HG02973 (cell line): Measurements from ENCODE around the gene TBX1.
"Not testable (repeated sequence)": the region's sequence is repeated elsewhere in the genome, so short reads cannot be mapped to it uniquely, and the experiment has no call there.

Experiments used
- ATAC-seq: cut with Tn5 transposase; IDR thresholded peaks from one replicate; pipeline ENCODE4 v1.9.1; 2021; ENCODE audit warnings: moderate library complexity; ENCODE audit not compliant: unreplicated experiment

The TBX1 gene

DNA sequence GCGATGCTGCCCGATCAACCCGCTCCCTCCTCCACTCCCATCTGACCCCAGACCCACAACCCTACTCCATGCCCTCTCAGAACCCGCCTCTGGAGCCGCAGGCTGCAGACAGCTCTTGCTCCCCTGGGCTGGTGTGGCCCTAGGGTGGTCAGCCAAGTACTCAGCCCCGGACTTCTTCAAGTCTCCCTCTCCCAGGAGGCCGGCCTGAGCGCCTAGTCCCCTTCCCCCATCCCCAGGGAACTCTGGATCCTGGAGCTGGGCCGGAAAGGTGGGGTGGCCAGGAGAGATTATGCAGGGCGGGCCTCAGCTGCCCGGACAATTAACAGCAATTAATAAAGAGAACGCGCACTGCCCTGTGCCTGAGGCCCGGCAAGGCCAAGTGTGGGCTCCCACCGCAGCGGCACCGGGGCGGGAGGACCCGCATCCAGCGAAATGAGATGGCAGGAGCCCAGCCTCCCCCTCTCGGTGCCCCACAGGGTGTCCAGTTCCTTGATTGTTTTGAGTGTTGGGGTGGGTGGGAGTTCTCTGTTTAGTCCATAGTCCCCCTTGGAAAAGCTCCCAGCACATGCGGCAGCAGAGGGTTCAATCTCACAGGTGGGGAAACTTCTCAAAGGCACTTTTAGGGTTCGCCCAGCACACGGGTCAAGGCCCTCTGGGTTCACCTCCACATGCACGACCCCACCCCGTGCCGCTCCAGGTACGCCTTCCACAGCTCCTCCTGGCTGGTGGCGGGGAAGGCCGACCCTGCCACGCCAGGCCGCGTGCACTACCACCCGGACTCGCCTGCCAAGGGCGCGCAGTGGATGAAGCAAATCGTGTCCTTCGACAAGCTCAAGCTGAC, 3.1 kb downstream of the TBX1 start:
- no peak for ATAC-seq

DNA sequence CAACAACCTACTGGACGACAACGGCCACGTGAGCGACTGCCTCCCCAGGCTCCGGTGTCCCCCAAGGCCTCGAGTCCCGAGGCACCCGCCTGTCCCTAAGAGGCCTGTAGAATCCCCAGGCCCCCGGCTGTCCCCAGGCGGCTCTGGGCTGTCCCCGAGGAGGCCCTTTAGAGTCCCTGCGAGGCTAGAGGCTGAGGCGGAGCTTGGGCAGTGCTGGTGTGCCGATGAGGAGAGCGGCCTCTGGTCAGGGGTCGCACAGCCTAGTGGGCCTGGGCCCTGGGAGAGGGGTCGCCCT, 3.7 kb downstream of the TBX1 start:
- ATAC-seq, result no peak

DNA sequence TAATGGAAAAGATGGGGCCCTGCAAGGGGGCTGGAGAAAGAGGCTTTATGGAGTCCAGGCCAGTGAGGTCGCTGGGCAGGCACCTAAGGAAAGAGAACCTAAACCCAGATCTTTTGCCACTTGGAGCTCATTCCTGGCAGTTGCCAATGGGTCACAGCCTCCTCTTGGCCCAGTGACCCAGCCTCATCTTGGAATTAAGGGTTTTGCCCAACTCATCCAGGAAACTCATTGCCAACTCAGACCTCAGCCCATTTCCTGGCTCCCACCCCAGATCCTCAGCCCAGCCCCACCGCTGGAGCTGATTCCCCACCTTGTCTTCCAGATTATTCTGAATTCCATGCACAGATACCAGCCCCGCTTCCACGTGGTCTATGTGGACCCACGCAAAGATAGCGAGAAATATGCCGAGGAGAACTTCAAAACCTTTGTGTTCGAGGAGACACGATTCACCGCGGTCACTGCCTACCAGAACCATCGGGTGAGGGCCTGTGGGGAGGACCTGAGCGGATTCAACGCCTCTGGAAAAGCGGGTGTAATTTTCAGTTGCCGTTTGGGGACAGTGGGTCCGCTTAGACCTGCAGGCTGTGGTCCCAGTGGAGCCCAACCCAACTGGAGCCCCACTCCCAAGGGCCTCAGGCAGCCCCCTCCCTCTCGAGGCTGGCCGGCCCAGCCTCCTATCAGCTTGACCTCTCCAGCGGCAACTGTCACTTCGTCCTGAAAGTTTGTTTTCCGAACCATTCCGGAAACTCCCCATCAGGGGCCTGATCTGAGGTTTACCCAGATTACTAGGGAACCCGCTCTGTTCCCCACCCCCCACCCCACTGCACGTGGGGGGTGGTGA, 4.3 kb downstream of the TBX1 start:
- no peak for ATAC-seq

DNA sequence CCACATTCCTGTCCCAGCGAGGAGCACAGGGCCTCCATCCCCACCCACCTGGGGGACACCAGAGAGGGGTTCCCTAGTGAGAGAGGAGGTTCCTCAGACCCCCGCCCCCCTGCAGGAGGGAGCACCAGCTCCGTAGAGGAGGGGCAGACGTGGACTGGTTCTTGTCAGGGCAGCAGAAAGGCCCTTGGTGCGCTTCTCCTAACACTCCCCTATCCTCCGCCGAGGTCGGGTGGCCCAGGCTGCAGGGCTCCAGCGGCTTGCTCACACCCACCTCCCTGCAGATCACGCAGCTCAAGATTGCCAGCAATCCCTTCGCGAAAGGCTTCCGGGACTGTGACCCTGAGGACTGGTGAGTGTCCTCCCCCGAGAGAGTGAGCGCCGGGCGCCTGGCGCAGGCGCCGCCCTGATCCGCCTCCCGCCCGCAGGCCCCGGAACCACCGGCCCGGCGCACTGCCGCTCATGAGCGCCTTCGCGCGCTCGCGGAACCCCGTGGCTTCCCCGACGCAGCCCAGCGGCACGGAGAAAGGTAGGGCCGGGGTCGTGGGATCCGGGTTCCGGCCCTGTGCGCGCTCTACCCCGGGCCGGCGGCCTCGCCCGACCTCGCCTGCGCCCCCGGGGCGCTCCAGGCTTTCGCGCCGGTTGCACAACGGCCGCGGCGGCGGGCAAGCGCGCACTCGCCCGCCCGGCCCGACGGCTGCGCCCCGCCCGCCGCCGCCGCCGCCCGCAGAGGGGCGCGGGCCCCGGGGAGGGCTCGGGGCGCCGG, 5.1 kb downstream of the TBX1 start:
- ATAC-seq, result no peak

DNA sequence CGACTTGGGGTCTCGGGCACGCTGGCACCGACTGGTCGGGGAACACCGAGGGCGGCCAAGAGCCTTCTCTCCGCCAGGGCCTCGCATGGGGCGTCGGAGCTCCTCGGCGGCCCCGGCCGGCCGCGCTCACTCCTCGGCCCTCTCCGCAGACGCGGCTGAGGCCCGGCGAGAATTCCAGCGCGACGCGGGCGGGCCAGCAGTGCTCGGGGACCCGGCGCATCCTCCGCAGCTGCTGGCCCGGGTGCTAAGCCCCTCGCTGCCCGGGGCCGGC, 5.6 kb downstream of the TBX1 start:
- ATAC-seq, result no peak

DNA sequence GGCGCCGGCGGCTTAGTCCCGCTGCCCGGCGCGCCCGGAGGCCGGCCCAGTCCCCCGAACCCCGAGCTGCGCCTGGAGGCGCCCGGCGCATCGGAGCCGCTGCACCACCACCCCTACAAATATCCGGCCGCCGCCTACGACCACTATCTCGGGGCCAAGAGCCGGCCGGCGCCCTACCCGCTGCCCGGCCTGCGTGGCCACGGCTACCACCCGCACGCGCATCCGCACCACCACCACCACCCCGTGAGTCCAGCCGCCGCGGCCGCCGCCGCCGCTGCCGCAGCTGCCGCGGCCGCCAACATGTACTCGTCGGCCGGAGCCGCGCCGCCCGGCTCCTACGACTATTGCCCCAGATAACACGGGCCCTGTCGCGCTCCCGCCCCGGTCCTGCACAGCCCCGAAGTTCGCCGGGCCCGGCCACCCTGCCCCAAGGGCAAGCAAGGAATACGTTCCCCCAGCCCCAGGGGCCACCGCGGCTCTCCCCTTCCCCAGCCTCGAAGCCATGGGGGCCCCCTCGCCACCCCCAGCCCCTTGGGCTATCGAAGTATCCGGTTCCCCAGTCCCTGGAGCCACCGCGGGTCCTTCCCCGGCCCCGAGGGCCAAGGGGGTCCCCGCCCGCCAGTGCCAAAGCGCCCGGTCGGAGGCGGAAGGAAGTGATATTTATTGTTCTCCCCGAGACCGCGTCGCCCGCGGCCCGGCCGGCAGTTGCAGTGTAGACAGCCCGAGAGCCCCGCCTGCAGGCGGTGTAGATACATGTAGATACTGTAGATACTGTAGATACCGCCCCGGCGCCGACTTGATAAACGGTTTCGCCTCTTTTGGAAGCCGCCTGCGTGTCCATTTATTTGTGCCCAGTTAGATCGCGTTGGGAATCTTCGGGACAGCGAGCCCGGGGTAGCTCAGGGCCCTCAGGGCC, 6.2 kb downstream of the TBX1 start:
- ATAC-seq, result no peak

DNA sequence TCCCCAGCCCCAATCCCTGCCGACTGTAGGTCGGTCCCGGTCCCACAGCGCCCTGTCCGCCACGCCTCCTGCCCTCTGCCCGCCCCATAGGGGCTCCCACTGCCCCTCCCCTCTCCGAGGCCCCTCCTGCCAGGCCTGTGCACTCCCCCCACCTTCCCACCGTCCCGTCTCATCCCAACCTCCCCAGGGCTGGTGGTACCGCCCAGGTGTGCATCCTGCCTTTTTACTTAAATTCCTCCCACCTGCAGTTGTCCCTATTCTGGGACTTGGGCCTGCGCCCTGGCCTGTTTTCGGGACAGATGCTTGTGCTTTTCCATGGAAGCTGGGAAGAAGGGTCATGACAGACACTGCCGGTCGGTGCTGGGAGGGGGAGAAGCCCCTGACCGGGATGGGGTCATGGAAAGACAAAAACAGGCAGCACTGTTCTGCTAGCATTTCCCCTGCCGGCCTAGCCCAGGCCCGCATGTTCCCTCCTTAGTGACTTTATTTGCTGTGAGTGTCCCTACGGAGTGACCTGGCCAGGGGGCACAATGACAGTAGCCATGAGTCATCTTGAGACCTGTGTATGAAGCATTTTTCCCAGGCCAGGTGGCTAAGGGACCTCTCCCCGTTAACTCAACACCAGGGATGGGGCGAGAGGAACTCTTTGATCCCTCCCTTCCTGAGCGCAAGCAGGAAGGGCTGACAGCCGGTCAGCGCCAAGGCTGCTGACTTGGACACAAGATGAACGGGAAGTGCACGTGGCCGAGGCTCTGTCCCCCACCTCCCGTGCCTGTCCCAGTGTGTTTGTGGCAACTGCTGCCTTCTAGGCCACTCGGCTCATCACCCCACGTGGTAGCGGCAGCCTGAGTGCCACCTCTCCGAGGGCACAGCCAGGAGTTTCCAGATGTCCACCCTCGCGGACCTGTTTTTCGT, 7.1 kb downstream of the TBX1 start:
- ATAC-seq, result no peak

DNA sequence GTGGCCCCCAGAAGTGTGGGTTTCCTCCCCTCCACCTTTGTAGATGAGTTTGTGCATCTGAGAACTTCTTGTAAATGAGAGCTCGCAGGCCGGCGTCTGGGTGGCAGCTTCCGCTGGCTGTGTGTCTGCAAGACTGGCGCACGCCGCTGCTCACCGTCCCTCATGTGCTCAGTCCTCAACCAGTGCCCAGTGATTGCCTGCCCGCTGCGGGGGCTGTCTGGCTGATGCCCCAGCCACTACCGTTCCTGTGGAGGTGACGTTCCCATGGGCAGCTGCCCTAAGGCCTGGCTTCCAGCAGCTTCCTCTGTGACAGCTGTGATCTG, 8.8 kb downstream of the TBX1 start:
- ATAC-seq, result no peak

DNA sequence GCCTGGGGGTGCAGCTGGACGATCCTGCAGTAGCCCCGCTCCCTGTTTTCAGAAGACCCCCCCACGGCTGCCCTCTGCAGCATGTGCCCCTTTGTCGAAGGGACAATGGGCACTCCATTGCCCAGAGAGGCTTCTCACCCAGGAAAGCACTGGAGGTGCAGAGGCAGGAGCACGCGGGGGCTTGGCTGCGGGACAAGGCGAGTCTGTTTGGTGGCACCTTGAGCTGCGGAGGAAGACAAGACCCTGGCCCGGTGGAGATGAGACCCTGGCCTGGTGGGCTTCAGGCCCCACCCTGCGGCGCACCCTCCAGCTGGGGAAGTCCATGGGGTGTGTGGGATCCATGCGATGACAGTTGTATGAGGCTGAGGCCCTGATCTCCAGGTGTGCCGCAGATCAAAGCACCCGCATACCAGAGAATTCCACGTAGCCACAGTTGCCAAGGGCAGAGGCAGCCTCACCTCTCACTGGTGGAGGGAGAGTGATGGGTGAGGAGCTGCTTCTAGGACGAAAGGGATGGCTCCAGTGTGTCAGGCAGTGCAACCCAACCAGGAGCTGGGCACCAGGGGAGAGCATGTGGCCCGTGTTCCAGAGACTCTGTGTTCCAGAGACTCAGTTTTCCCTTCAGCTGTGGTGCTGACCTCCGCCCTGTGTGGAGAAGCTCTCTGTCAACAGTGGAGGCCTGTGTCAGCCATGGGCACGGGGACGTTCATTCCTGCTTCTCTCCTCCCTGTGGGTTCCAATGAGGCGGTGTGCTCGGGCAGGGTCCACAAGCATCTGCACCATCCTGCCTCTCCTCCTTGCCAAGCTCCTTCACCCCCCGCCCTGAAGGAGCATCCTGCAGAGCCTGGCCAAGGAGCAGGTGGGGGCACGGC, 10.0 kb downstream of the TBX1 start:
- ATAC-seq, result no peak

DNA sequence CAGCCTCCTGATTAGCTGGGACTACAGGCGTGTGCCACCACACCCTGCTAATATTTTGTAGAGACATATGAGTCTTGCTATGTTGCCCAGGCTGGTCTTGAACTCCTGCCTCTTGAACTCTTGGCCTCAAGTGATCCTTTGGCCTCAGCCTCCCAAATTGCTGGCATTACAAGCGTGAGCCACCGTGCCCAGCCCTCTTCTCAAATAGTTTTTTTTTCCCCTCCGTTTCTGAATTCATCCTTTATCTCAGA, 11.8 kb downstream of the TBX1 start:
- no peak for ATAC-seq

DNA sequence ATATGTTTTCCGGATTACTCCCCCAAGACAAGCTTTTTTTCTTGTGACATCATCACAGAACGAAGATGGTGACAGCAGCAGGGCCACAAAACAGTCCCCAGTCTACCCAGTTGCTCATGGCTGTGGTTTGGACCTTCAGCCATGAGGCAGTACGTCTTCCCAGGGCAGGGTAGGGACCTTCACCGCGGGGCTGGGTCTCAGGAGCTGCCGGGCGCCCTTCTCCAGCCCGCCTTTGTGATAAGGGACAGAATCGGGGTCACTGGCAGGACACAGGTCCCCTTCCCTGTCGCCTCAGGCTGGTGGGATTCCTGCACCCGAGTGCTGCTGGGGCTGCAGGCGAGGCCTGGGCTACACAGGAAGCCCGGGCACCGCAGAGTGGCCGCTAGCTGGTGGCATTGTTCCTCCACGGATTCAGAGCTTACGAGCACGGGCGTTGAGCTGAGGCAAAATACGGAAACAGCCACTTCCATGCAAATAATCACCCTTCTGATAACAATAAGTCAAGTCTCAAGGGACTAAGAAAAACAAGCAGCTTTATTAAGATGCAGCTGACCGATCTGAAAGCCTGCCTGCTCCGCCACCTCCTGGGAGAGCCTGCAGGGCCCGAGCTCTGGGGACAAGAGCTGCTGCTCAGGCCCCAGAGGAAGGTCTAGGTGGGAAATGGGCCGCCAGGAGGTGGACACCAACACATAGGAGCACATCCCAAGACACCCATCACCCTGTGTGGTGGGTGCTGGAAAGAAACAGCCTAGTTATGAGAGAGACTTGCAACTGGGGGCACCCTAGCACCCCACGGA, 12.3 kb downstream of the TBX1 start:
- ATAC-seq, result peak; percentile 57

DNA sequence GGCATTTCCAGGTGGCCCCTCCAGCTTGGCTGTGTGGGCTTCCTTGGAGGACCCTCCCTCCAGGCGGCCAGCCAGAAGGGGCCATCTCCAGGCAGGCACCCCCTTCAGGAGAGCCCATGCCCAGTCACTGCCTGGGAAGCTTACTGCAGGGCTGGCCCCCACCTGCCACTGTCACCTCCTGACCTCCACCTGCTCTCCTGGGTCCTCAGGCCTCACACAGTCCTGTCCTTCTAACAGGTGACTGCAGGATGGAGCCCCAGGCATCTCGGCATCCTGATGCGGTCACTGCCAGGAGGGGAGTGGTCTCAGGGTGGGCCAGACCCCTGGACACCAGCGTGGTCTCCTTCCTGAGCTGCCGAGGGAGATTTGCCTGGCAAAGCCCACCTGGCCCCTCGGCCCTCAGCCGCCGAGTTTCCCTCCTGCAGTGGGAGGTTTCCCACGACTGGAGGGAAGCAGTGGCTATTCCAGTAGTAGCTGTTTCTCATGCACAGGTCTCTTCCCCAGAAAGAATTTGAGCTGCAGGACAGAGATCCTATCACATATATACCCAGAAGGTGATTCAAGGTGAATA, 13.0 kb downstream of the TBX1 start:
- ATAC-seq, result no peak

DNA sequence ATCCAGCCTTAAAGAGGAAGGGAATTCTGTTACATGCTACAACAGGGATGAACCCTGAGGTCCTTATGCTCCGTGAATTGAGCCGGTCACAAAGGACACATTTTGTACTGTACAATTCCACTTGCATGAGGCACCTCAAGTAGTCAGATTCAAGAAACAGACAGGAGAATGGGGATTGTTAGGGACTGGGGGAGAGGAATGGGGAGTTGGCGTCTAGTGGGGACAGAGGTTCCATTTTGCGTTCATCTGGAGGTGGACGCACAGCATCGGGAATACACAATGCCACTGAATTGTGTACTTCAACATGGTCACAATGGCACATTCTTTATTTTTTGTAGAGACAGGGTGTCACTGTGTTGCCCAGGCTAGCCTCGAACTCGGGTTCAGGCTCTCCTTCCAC, 14.1 kb downstream of the TBX1 start:
- ATAC-seq, result no peak

DNA sequence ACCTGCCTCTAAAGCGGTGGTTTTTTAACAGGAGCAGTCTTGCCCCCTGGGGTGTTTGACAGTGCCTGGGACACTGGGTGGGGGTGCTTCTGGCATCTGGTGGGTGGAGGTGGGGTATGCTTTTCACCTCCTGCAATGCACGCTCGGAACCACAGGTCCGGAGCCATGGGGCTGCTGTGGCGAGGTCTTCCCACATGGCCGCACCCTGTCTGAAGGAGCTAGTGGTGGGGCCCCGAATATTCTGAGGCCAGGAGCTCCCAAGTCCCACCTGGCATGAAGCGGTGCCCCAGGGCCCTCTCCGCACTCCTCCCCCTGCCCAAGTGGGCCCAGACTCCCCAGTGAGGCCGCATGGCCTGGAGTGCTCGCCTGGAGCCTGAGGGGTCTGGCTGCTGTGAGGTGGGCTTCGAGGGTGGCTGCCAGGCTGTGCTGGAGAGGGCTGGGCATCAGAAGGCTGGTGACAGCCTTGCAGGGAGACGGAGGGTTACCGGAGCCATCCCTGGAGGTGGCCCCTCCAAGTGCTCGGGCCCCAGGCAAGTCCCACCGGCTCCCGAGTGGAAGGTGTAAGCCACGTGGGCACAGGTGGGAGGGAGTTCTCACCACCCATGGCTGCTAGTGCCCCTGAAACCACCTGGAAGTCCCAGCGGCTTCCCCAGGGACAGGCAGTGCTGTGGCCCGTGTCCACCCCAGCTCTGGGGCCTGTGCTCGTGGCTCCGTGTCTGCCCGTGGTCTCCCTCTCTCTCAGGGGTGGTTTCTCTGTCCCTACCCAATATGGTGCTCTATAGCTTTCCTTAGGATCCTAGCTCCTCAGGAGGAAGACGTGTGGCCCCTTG, 15.1 kb downstream of the TBX1 start:
- no peak for ATAC-seq

DNA sequence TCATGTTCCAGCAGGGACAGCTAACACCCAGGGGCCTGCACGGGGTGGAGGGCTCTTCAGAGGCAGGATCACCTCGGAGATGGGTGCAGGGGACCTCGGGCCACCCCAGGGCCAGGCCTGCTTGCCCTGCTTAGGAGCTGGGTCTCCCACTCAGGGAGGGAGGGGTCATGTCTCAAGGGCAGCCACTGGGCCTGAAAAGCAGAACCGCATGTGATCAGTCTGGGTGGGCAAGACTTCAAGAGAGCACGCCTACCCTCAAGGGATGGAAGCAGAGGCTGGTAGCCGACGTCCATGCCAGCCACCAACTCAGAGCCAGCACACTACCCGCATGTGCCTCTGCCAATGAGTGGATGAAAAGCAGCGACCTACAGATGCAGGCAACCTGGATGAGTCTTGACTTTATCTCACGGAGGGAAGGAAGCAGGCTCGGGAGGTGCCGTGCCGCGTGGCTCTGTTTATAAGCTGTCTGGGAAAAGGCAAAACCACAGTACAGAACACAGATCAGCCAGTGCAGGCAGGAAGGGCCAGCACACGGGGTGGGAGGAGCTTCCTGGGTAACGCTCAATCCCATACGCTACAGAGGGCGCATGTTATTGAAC, 16.0 kb downstream of the TBX1 start:
- ATAC-seq, result no peak

DNA sequence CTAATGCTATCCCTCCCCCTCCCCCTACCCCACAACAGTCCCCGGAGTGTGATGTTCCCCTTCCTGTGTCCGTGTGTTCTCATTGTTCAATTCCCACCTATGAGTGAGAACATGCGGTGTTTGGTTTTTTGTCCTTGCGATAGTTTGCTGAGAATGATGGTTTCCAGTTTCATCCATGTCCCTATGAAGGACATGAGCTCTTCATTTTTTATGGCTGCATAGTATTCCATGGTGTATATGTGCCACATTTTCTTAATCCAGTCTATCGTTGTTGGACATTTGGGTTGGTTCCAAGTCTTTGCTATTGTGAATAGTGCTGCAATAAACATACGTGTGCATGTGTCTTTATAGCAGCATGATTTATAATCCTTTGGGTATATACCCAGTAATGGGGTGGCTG, 16.6 kb downstream of the TBX1 start:
- ATAC-seq, result not testable (repeated sequence)

DNA sequence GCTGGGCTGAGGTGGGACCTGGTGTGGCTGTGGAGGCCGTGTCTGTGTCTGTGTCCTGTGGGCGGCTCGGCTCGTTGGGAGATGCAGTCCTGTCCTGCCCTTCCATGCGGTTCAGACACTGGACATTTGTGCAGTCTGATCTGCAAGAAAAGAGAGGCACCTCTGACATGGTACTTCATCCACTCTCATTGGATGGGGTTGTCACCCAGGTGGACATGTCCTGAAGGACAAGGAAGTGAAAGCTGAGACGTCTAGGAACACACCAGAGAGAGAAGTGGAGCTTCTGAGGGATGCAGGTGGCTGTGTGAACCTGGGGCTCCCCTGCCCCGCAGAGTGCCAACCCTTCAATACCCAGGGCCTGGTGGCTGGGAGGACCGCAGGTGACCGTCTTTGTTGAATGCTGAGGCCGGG, 18.4 kb downstream of the TBX1 start:
- ATAC-seq, result no peak
